ENCODE results near the gene RABGEF1. TPM values are rescaled to one million over a fixed set of nuclear protein-coding genes. Genes with fewer than 3 reads are reported as not detected.
"Not testable (repeated sequence)": the region's sequence is repeated elsewhere in the genome, so short reads cannot be mapped to it uniquely, and the experiment has no call there.

RABGEF1 gene
- total RNA-seq, 1 donor from 2014 or later: 26.3 TPM

DNA sequence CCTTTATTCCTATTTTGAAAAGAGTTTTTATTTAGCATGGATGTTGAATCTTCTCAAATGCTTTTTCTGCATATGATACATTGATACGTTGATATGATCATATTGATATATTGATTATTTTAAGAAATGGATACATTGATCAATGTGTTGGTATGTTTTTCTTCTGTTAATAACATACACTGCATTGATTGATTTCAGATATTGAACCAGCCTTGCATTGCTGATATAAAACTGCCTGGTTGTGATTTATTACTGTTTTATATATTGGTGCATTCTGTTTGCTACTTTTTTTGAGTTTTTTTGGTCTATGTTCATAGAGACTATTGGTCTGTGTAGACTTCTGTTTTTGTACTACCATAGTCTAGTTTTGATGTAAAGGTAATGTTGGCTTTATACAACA lies 26.8 kb upstream of the RABGEF1 start:
- Mint-ChIP-seq H3K27ac (no peak overlapping the region), H3K27me3 (ENCODE audit: low read depth) (no peaks in the 10 kb centered on the region), H3K4me3 (ENCODE audit: low read depth) (no peak overlapping the region), H3K9me3 (peaks cover 19% of the 10 kb centered on the region), H3K36me3 (ENCODE audit: low read depth) (peaks cover 29% of the 10 kb centered on the region), H3K4me1 (ENCODE audit: low read depth) (no peaks in the 10 kb centered on the region)
- DNase-seq (ENCODE audit: low spot score): no peak
- intact Hi-C loops (cut with micrococcal nuclease): no loop called here

DNA sequence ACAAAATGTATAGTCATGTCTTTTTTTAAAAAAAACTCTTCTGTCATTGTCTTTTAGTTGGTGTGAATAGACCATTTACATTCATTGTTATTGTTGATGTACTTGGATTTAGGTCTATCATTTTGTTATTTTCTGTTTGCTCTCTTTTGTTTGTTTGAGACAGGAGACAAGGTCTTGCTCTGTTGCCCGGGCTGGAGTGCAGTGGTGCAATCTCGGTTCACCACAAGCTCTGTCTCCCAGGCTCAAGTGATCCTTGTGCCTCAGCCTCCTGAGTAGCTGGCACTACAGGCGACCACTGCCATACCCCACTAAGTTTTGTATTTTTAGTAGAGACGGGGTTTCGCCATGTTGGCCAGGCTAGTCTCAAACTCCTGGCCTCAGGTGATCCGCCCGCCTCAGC lies 23.9 kb upstream of the RABGEF1 start:
- Mint-ChIP-seq H3K36me3 (ENCODE audit: low read depth) (peaks cover 26% of the 10 kb centered on the region), H3K9me3 (peaks cover 19% of the 10 kb centered on the region)
- DNase-seq (ENCODE audit: low spot score); H3K4me1 Mint-ChIP-seq (ENCODE audit: low read depth); H3K27ac Mint-ChIP-seq; intact Hi-C loops (cut with micrococcal nuclease); H3K27me3 Mint-ChIP-seq (ENCODE audit: low read depth); H3K4me3 Mint-ChIP-seq (ENCODE audit: low read depth): not testable (repeated sequence)

DNA sequence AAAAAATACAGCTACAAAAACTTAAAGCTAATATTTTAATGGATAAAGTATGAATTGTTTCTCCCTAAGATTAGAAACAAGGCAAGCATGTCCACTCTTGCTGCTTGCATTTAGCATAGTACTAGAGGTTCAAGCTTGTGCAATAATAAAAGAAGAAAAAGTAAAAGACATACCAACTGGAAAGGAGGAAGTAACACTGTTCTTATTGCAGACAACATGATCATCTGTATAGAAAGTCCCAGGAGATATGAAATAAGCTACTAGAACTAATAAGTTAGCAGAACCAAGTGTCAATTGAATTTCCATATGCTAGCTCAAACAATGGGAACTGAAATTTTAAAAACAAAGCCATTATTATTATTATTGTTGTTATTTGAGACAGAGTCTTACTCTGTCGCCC lies 20.0 kb upstream of the RABGEF1 start:
- Mint-ChIP-seq H3K36me3 (ENCODE audit: low read depth) (peaks cover 24% of the 10 kb centered on the region), H3K27ac (no peak overlapping the region), H3K4me3 (ENCODE audit: low read depth) (no peak overlapping the region), H3K4me1 (ENCODE audit: low read depth) (no peaks in the 10 kb centered on the region), H3K9me3 (peaks cover 15% of the 10 kb centered on the region), H3K27me3 (ENCODE audit: low read depth) (no peaks in the 10 kb centered on the region)
- intact Hi-C loops (cut with micrococcal nuclease): no loop called here
- no peak for DNase-seq (ENCODE audit: low spot score)

DNA sequence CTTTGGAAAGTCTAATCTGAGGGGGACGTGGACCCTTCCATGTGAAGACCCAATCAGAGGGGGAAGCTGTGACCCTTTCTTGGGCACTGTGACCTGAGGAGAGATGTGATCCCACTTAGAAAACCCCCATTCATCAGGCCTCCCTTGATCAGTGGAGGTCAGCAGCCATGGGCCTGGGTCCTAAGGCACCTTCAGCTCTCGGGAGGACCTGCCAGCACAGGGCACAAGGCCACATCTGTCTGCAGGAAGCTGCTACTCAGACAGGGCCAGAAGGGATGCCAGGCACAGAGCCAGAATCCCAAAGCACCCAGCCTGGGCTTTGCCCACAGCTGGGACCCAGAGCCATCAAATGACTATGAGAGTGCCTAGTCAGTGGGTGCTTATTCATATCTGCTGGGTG lies 14.7 kb upstream of the RABGEF1 start:
- peaks cover 21% of the 10 kb centered on the region for H3K36me3 Mint-ChIP-seq (ENCODE audit: low read depth)
- H3K27me3 Mint-ChIP-seq (ENCODE audit: low read depth): no peaks in the 10 kb centered on the region
- H3K4me1 Mint-ChIP-seq (ENCODE audit: low read depth): no peaks in the 10 kb centered on the region
- DNase-seq (ENCODE audit: low spot score): no peak
- intact Hi-C loops (cut with micrococcal nuclease): no loop called here
- no peak overlapping the region for H3K4me3 Mint-ChIP-seq (ENCODE audit: low read depth)
- peaks cover 15% of the 10 kb centered on the region for H3K9me3 Mint-ChIP-seq
- H3K27ac Mint-ChIP-seq: no peak overlapping the region

DNA sequence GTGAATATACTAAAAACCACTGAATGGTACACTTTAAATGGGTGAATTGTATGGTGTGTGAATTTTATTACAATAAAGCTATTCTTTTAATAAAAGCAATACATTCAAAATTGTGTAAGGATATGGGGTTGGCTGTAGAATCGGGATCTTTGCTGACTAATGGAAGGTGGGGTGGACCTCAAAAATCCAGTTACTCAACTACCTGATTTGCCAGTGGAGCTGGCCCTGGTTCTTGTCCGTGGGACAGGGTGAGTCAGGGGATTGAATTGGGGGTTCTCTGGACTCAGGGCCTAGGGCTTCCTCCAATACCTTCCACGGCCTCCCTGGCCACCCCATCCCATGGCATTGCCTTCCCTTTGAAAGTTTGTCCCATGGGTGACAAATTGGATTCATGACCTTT lies 13.5 kb upstream of the RABGEF1 start:
- no peaks in the 10 kb centered on the region for H3K4me1 Mint-ChIP-seq (ENCODE audit: low read depth)
- H3K4me3 Mint-ChIP-seq (ENCODE audit: low read depth): no peak overlapping the region
- no peaks in the 10 kb centered on the region for H3K27me3 Mint-ChIP-seq (ENCODE audit: low read depth)
- H3K27ac Mint-ChIP-seq: no peak overlapping the region
- H3K36me3 Mint-ChIP-seq (ENCODE audit: low read depth): peaks cover 21% of the 10 kb centered on the region
- peaks cover 15% of the 10 kb centered on the region for H3K9me3 Mint-ChIP-seq
- intact Hi-C loops (cut with micrococcal nuclease): no loop called here
- DNase-seq (ENCODE audit: low spot score): no peak

DNA sequence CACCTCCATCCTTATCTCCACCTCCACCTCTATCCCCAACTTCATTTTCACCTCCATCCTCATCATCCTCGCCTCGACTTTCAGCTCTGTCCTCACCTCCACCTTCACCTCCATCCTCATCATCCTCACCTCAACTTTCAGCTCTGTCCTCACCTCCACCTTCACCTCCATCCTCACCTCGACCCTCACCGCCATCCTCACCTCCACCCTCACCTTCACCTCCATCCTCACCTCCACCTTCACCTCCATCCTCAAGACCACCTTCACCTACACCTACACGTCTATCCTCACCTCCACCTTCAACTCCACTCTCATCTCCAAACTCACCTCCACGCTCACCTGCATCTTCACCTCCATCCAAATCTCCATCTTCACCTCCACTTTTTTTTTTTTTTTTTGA lies 12.0 kb upstream of the RABGEF1 start:
- DNase-seq (ENCODE audit: low spot score): no peak
- no peak overlapping the region for H3K27ac Mint-ChIP-seq
- H3K4me3 Mint-ChIP-seq (ENCODE audit: low read depth): no peak overlapping the region
- intact Hi-C loops (cut with micrococcal nuclease): no loop called here
- H3K4me1 Mint-ChIP-seq (ENCODE audit: low read depth): no peaks in the 10 kb centered on the region
- H3K27me3 Mint-ChIP-seq (ENCODE audit: low read depth): no peaks in the 10 kb centered on the region
- peaks cover 15% of the 10 kb centered on the region for H3K9me3 Mint-ChIP-seq
- H3K36me3 Mint-ChIP-seq (ENCODE audit: low read depth): peaks cover 15% of the 10 kb centered on the region

DNA sequence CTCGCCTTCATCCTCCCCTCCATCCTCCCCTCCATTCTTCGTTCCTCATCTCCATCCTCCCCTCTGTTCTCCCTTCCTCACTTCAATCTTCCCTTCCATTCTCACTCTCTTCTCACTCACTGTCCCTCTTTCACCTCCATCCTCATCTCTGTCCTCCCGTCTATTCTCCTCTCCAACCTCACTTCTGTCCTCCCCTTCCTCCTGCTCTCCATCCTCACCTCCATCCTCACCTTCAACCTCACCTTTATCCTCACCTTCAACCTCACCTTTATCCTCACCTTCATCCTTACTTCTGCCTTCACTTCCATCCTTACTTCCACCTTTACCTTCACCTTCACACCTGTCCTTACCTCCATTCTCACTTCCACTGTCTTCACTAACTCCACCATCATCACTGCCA lies 11.3 kb upstream of the RABGEF1 start:
- DNase-seq (ENCODE audit: low spot score): no peak
- no peaks in the 10 kb centered on the region for H3K4me1 Mint-ChIP-seq (ENCODE audit: low read depth)
- peaks cover 11% of the 10 kb centered on the region for H3K9me3 Mint-ChIP-seq
- no peaks in the 10 kb centered on the region for H3K27me3 Mint-ChIP-seq (ENCODE audit: low read depth)
- no peak overlapping the region for H3K4me3 Mint-ChIP-seq (ENCODE audit: low read depth)
- intact Hi-C loops (cut with micrococcal nuclease): no loop called here
- H3K27ac Mint-ChIP-seq: no peak overlapping the region
- peaks cover 15% of the 10 kb centered on the region for H3K36me3 Mint-ChIP-seq (ENCODE audit: low read depth)

DNA sequence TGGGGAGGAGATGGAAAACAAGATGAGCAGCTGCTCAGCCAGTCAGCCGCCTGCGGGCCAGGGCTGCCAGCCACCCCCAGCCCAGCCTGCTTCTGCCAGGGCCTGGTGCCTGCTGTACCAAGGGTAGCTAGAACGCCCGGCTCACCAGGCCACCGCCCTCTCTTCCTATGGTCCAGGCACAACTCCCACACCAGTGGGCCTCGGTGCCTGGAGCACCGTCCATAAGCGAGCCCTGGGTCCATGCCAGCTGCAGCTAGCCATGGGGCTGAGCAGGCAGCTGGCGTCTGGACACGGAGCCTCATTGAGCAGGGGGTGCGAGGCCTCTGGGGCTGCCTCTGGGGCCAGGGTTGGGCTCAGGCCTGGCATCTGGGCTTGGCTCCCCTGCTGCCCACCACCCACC lies 8.5 kb upstream of the RABGEF1 start:
- Mint-ChIP-seq H3K27me3 (ENCODE audit: low read depth) (no peaks in the 10 kb centered on the region), H3K4me3 (ENCODE audit: low read depth) (no peak overlapping the region), H3K9me3 (peaks cover 16% of the 10 kb centered on the region), H3K36me3 (ENCODE audit: low read depth) (peaks cover 24% of the 10 kb centered on the region), H3K27ac (no peak overlapping the region), H3K4me1 (ENCODE audit: low read depth) (peaks cover 3% of the 10 kb centered on the region)
- DNase-seq (ENCODE audit: low spot score): no peak
- intact Hi-C loops (cut with micrococcal nuclease): no loop called here

DNA sequence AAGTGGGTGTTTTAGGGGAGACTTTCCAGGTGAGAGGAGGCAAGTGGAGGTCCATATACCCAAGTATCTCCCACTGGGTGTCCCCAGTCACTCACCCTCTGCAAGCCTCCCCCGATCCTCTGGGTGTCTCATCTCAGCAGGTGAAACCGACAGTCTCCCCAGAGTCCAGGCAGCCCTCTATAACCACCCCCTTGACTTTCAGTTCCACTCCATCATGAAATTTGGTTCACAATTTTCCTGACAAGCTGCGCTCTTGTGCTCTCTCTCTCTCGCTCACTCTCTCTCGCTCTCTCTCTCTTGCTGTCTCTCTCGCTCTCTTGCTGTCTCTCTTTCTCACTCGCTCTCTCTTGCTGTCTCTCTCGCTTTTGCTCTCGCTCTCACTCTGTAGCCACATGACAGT lies 8.1 kb upstream of the RABGEF1 start:
- Mint-ChIP-seq H3K4me3 (ENCODE audit: low read depth) (no peak overlapping the region), H3K4me1 (ENCODE audit: low read depth) (peaks cover 3% of the 10 kb centered on the region), H3K9me3 (peaks cover 16% of the 10 kb centered on the region), H3K36me3 (ENCODE audit: low read depth) (peaks cover 28% of the 10 kb centered on the region), H3K27me3 (ENCODE audit: low read depth) (no peaks in the 10 kb centered on the region), H3K27ac (no peak overlapping the region)
- no peak for DNase-seq (ENCODE audit: low spot score)
- intact Hi-C loops (cut with micrococcal nuclease): no loop called here

DNA sequence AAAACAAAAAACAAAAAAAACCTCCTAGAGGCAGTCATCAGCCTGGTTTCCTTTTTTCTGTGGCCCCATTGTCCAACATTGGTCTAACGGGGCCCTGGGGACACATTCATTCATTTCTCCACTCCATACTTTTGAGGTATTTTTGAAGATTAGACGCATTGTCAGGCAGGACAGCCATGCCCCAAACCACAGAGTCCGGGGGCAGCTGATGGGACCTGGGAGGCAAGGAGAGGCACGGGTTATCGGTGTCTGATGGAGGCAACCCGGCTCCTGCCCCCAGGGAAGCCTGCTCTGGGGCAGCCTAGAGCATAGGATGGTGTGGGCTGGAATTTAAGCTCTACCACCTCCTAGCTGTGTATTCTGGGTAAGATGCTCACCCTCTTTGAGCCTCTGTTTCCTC lies 6.5 kb upstream of the RABGEF1 start:
- no peaks in the 10 kb centered on the region for H3K27me3 Mint-ChIP-seq (ENCODE audit: low read depth)
- no peak for DNase-seq (ENCODE audit: low spot score)
- H3K27ac Mint-ChIP-seq: no peak overlapping the region
- H3K36me3 Mint-ChIP-seq (ENCODE audit: low read depth): peaks cover 32% of the 10 kb centered on the region
- H3K4me3 Mint-ChIP-seq (ENCODE audit: low read depth): no peak overlapping the region
- H3K9me3 Mint-ChIP-seq: peaks cover 16% of the 10 kb centered on the region
- intact Hi-C loops (cut with micrococcal nuclease): no loop called here
- peaks cover 3% of the 10 kb centered on the region for H3K4me1 Mint-ChIP-seq (ENCODE audit: low read depth)

DNA sequence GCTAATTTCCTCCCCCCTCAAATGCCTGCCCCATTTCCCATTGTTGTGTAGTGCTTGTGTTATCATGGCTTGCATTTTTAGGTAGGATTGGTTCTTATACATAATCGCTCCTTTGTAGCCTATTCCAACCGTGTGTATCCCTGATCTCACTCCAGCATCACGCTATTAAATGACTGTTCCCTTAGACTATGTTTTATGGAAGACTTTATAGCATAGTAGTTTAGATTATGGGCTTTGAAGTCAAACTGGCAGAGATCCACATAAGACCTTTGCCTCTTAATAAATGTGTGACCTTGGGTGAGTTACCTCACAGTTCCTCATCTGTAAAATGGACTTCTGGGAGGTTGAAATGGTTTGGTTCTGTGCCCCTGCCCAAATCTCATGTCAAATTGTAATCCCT lies 5.4 kb upstream of the RABGEF1 start:
- Mint-ChIP-seq H3K27me3 (ENCODE audit: low read depth) (no peaks in the 10 kb centered on the region), H3K9me3 (peaks cover 16% of the 10 kb centered on the region), H3K36me3 (ENCODE audit: low read depth) (peaks cover 35% of the 10 kb centered on the region), H3K4me1 (ENCODE audit: low read depth) (peaks cover 4% of the 10 kb centered on the region), H3K27ac (no peak overlapping the region), H3K4me3 (ENCODE audit: low read depth) (no peak overlapping the region)
- DNase-seq (ENCODE audit: low spot score): no peak
- intact Hi-C loops (cut with micrococcal nuclease): no loop called here

DNA sequence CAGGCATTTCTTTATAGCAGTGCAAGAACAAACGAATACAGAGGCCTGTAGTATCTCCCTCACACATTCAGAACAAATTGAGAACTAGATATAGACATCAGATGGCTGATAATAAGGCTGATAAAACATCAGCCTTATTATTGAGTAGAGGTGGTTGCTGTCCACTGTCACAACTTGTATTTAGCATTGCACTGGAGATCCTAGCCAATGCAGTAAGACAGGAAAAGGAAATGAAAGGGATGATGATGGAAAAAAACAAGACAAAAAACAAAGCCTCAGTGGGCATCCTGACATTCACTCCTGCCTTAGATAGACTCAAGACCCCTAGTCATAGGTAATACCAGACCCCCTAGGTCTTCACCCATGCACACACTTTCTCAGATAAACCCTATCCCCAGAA lies 4.7 kb upstream of the RABGEF1 start:
- Mint-ChIP-seq H3K27me3 (ENCODE audit: low read depth) (no peaks in the 10 kb centered on the region), H3K4me3 (ENCODE audit: low read depth) (no peak overlapping the region), H3K36me3 (ENCODE audit: low read depth) (peaks cover 38% of the 10 kb centered on the region), H3K9me3 (peaks cover 16% of the 10 kb centered on the region), H3K27ac (no peak overlapping the region), H3K4me1 (ENCODE audit: low read depth) (peaks cover 5% of the 10 kb centered on the region)
- intact Hi-C loops (cut with micrococcal nuclease): no loop called here
- DNase-seq (ENCODE audit: low spot score): no peak

DNA sequence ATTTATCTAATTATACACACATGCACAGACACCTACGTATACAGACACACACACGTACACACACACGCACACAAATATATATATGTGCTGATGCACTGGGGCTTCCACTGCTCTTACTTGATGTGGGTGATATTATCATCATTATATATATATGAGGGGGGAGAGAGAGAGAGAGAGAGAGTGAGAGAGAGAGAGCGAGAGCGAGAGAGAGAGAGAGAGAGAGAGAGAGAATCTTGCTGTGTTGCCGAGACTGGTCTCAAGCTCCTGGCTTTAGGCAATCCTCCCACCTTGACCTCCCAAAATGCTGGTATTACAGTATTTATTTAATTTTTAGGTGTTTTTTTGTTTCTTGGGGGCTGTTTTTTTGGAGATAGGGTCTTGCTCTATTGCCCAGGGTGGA lies 3.6 kb upstream of the RABGEF1 start:
- Mint-ChIP-seq H3K9me3 (peaks cover 16% of the 10 kb centered on the region), H3K4me1 (ENCODE audit: low read depth) (peaks cover 7% of the 10 kb centered on the region), H3K27ac (no peak overlapping the region), H3K27me3 (ENCODE audit: low read depth) (no peaks in the 10 kb centered on the region), H3K4me3 (ENCODE audit: low read depth) (no peak overlapping the region), H3K36me3 (ENCODE audit: low read depth) (peaks cover 38% of the 10 kb centered on the region)
- intact Hi-C loops (cut with micrococcal nuclease): no loop called here
- DNase-seq (ENCODE audit: low spot score): no peak

DNA sequence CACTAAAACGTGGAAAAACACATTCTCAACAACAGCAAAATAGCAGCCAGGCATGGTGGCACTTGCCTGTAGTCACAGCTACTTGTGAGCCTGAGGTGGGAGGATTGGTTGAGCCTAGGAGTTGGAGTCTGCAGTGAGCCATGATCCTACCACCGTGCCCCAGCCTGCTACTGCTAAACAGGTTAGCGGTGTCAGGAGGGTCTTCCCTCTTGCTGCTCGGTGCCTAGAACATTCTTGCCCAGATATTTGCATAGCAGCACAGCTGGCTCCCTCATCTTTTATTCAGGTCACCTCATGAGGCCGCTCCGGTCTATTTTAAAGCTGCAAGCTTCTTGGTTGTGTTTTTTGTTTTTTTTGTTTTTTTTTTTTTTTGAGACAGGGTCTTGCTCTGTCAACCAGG lies 2.9 kb upstream of the RABGEF1 start:
- Mint-ChIP-seq H3K27me3 (ENCODE audit: low read depth) (no peaks in the 10 kb centered on the region), H3K9me3 (peaks cover 16% of the 10 kb centered on the region), H3K4me3 (ENCODE audit: low read depth) (no peak overlapping the region), H3K4me1 (ENCODE audit: low read depth) (peaks cover 13% of the 10 kb centered on the region), H3K36me3 (ENCODE audit: low read depth) (peaks cover 41% of the 10 kb centered on the region), H3K27ac (no peak overlapping the region)
- intact Hi-C loops (cut with micrococcal nuclease): no loop called here
- no peak for DNase-seq (ENCODE audit: low spot score)

Data from activated T-helper 2 cell treated with anti-CD3 and anti-CD28 coated beads, Interferon-gamma antibody, Interleukin-2, Interleukin-4, amounts not matched to agents 10 μg/mL and 5 μg/mL and 100 μg/mL, durations not matched to agents 14 hours and 24 hours and 36 hours (primary cell).